Measurements from ENCODE around the gene TMEM266.

The TMEM266 gene

GRCh38 chr15:76118767-76119166, 59.0 kb downstream of the TMEM266 start (continued):
- TF ChIP-seq ZNF501 (tag by site-specific recombination; IDR thresholded peaks at IDR 0.05): no peak
- TF ChIP-seq ZNF521 (tag by site-specific recombination; IDR thresholded peaks at IDR 0.05): no peak
- no peak for TF ChIP-seq BCL11A (tag by site-specific recombination; IDR thresholded peaks at IDR 0.05; ENCODE audit: low read depth)
- TF ChIP-seq ZNF274 (IDR thresholded peaks at IDR 0.05; ENCODE audit: low read length): no peak
- TF ChIP-seq ZNF274 (tag by site-specific recombination; IDR thresholded peaks at IDR 0.05; ENCODE audit: borderline replicate concordance): no peak
- TF ChIP-seq ZNF10 (tag by site-specific recombination; IDR thresholded peaks at IDR 0.05): no peak
- no peak for TF ChIP-seq ZNF548 (tag by site-specific recombination; IDR thresholded peaks at IDR 0.05)
- no peak for TF ChIP-seq ZNF114 (tag by site-specific recombination; IDR thresholded peaks at IDR 0.05)
- TF ChIP-seq ZNF544 (tag by site-specific recombination; IDR thresholded peaks at IDR 0.05): no peak
- no peak for TF ChIP-seq ZNF140 (tag by site-specific recombination; IDR thresholded peaks at IDR 0.05)
- TF ChIP-seq ZNF692 (tag by site-specific recombination; IDR thresholded peaks at IDR 0.05): no peak

- Histone ChIP-seq H3K36me3 (ENCODE audit: control insufficient read depth in 2 of 2, insufficient read depth in 1 of 2, low read length in 2 of 2) (no peaks in the 10 kb centered on the region), H3K27ac (ENCODE audit: extremely low read depth, low read depth, low read length) (no peak overlapping the region), H3K9me3 (ENCODE audit: control insufficient read depth, insufficient read depth, low read depth, low read length) (no peaks in the 10 kb centered on the region), H3K4me3 (ENCODE audit: low read depth, low read length) (no peak overlapping the region), H3K4me1 (ENCODE audit: control insufficient read depth, insufficient read depth, low read length) (no peaks in the 10 kb centered on the region)
- ChIA-PET CTCF (interaction anchor here (0.6 to 5.3 kb wide), 4 partner anchors 17 to 354 kb away, joined by 3 to 35 read pairs (median 5); no protein-coding TSS in a partner anchor), POLR2A (interaction anchor here (0.6 kb wide), 1 partner anchor 1605 kb away, joined by 3 read pairs; no protein-coding TSS in a partner anchor)
- TF ChIP-seq ZNF366 (tag by site-specific recombination; conservative IDR thresholded peaks at IDR 0.05) (no peak), ZBTB20 (tag by site-specific recombination; IDR thresholded peaks at IDR 0.05) (no peak), ZNF248 (tag by site-specific recombination; IDR thresholded peaks at IDR 0.05) (no peak)
These were observed 63.2 kb downstream of the TMEM266 start for GRCh38 chr15:76123031-76123430.

GRCh38 chr15:76127169-76127568, 67.4 kb downstream of the TMEM266 start:
- Histone ChIP-seq H3K4me1 (ENCODE audit: control insufficient read depth, insufficient read depth, low read length) (no peaks in the 10 kb centered on the region), H3K36me3 (ENCODE audit: control insufficient read depth in 2 of 2, insufficient read depth in 1 of 2, low read length in 2 of 2) (no peaks in the 10 kb centered on the region), H3K9me3 (ENCODE audit: control insufficient read depth, insufficient read depth, low read depth, low read length) (no peaks in the 10 kb centered on the region), H3K4me3 (ENCODE audit: low read depth, low read length) (no peak overlapping the region), H3K27ac (ENCODE audit: extremely low read depth, low read depth, low read length) (no peak overlapping the region)
- ChIA-PET POLR2A (interaction anchor here (0.6 to 0.7 kb wide), 2 partner anchors 199 to 1921 kb away, joined by 4 to 7 read pairs; no protein-coding TSS in a partner anchor), CTCF (interaction anchor here (0.6 to 2.8 kb wide), 7 partner anchors 11 to 947 kb away, joined by 3 to 23 read pairs (median 4); no protein-coding TSS in a partner anchor)
- no peak for TF ChIP-seq GLI4 (tag by site-specific recombination; IDR thresholded peaks at IDR 0.05)
- TF ChIP-seq CTCF (tag by site-specific recombination; IDR thresholded peaks at IDR 0.05): no peak
- TF ChIP-seq RBAK (tag by site-specific recombination; IDR thresholded peaks at IDR 0.05): no peak
- TF ChIP-seq HIC1 (tag by site-specific recombination; IDR thresholded peaks at IDR 0.05): no peak
- no peak for TF ChIP-seq ZBTB1 (tag by site-specific recombination; IDR thresholded peaks at IDR 0.05)
- no peak for TF ChIP-seq ZNF157 (tag by site-specific recombination; IDR thresholded peaks at IDR 0.05)
- TF ChIP-seq GLI2 (tag by site-specific recombination; IDR thresholded peaks at IDR 0.05; ENCODE audit: borderline replicate concordance, low read depth): no peak
- TF ChIP-seq ZNF202 (tag by site-specific recombination; IDR thresholded peaks at IDR 0.05; ENCODE audit: borderline replicate concordance): no peak
- TF ChIP-seq ZNF837 (tag by site-specific recombination; IDR thresholded peaks at IDR 0.05): no peak
- TF ChIP-seq PRDM1 (tag by site-specific recombination; IDR thresholded peaks at IDR 0.05): no peak
- TF ChIP-seq ZBTB17 (tag by site-specific recombination; IDR thresholded peaks at IDR 0.05): no peak
- no peak for TF ChIP-seq KLF17 (tag by site-specific recombination; IDR thresholded peaks at IDR 0.05)
- no peak for TF ChIP-seq PATZ1 (tag by site-specific recombination; IDR thresholded peaks at IDR 0.05)
- no peak for TF ChIP-seq ZNF626 (tag by site-specific recombination; IDR thresholded peaks at IDR 0.05)
